GM23338 (cell line): Measurements from ENCODE around the gene RRAD. TPM values are rescaled to one million over a fixed set of nuclear protein-coding genes. Genes with fewer than 3 reads are reported as not detected.
"Not testable (repeated sequence)": the region's sequence is repeated elsewhere in the genome, so short reads cannot be mapped to it uniquely, and the experiment has no call there.

Experiments used
- ATAC-seq: fragments of 200-7000 bp; cut with Tn5 transposase; 3 replicates; pipeline ENCODE4 v1.9.1; 2020
- DNase-seq: peaks from one replicate; pipeline ENCODE4 v3.0.0-alpha.2; 2015; ENCODE audit warnings: low spot score
- H2AFZ ChIP-seq: fragments of 200-600 bp; sonication (generic); 2 replicates; pipeline ENCODE4 v1.8.0; 2016; ENCODE audit warnings: antibody characterized with exemption, mild to moderate bottlenecking, moderate library complexity
- H3F3A ChIP-seq: fragments of 200-600 bp; sonication (generic); replicated peaks from 2 replicates; pipeline ENCODE4 v1.8.0; 2017; ENCODE audit warnings: antibody characterized with exemption, mixed run types, low read depth
- H3K27ac ChIP-seq: fragments of 200-600 bp; sonication (generic); 2 replicates; pipeline ENCODE4 v1.6.1; 2016; ENCODE audit warnings: low read depth
- H3K27me3 ChIP-seq: fragments of 200-600 bp; sonication (generic); 2 replicates; pipeline ENCODE4 v1.8.0; 2016; ENCODE audit warnings: mild to moderate bottlenecking, mixed run types, moderate library complexity; ENCODE audit not compliant: insufficient read depth
- H3K36me3 ChIP-seq: fragments of 200-600 bp; sonication (generic); 2 replicates; pipeline ENCODE4 v1.8.0; 2016; ENCODE audit warnings: mild to moderate bottlenecking; ENCODE audit not compliant: insufficient read depth
- H3K4me1 ChIP-seq: fragments of 200-600 bp; sonication (generic); 2 replicates; pipeline ENCODE4 v1.8.0; 2016; ENCODE audit warnings: mild to moderate bottlenecking, moderate library complexity; ENCODE audit not compliant: insufficient read depth
- H3K4me2 ChIP-seq: fragments of 200-600 bp; sonication (generic); 2 replicates; pipeline ENCODE4 v1.7.1; 2017; ENCODE audit warnings: mixed run types
- H3K4me3 ChIP-seq: fragments of 200-600 bp; sonication (generic); 2 replicates; pipeline ENCODE4 v1.6.1; 2016; ENCODE audit warnings: mixed run types
- H3K79me2 ChIP-seq: fragments of 200-600 bp; sonication (generic); replicated peaks from 2 replicates; pipeline ENCODE4 v1.8.0; 2017; ENCODE audit warnings: mild to moderate bottlenecking; ENCODE audit not compliant: insufficient read depth
- H3K9me2 ChIP-seq: fragments of 200-600 bp; sonication (generic); 2 replicates; pipeline ENCODE4 v1.8.0; 2017; ENCODE audit not compliant: insufficient read depth
- H4K20me1 ChIP-seq: fragments of 200-600 bp; sonication (generic); replicated peaks from 2 replicates; pipeline ENCODE4 v1.8.0; 2017; ENCODE audit warnings: mild to moderate bottlenecking; ENCODE audit not compliant: insufficient read depth
- H3K27ac Mint-ChIP-seq: 2 replicates; pipeline ENCODE4 v1.8.0; 2020; ENCODE audit warnings: inconsistent platforms, mild to moderate bottlenecking, moderate library complexity, mixed read lengths
- H3K27me3 Mint-ChIP-seq: 3 replicates; pipeline ENCODE4 v1.8.0; 2022; ENCODE audit warnings: low read depth, mild to moderate bottlenecking, moderate library complexity, mixed read lengths, inconsistent platforms; ENCODE audit not compliant: insufficient read depth, poor library complexity
- H3K36me3 Mint-ChIP-seq: 3 replicates; pipeline ENCODE4 v1.8.0; 2021; ENCODE audit warnings: low read depth, mild to moderate bottlenecking, inconsistent platforms, moderate library complexity, mixed read lengths
- H3K4me1 Mint-ChIP-seq: 3 replicates; pipeline ENCODE4 v1.8.0; 2020; ENCODE audit warnings: mild to moderate bottlenecking, inconsistent platforms, mixed read lengths
- H3K4me3 Mint-ChIP-seq: 3 replicates; pipeline ENCODE4 v1.8.0; 2021; ENCODE audit warnings: moderate library complexity, mild to moderate bottlenecking, inconsistent platforms, mixed read lengths
- H3K9me3 Mint-ChIP-seq: 3 replicates; pipeline ENCODE4 v1.8.0; 2020; ENCODE audit warnings: moderate library complexity, mild to moderate bottlenecking, inconsistent platforms, mixed read lengths
- CREB1 ChIP-seq: fragments of 250-450 bp; sonication (Bioruptor Pico); IDR thresholded peaks from 2 replicates; pipeline ENCODE4 v1.5.0; 2020; ENCODE audit warnings: low read depth, mild to moderate bottlenecking, moderate library complexity
- CTCF ChIP-seq, 2 experiments: fragments of 200-600 bp in 1 of 2; sonication (generic) in 1 of 2; conservative IDR thresholded peaks; 2 replicates each; pipeline versions ENCODE4 v1.5.1 to v1.6.1; 2016 to 2017; ENCODE audit warnings: antibody characterized with exemption in 2 of 2, low read depth in 2 of 2, mild to moderate bottlenecking in 2 of 2, moderate library complexity in 1 of 2
- EZH2 ChIP-seq: fragments of 200-600 bp; sonication (generic); IDR thresholded peaks from one replicate; pipeline ENCODE4 v1.8.0; 2017; ENCODE audit warnings: antibody characterized with exemption, mild to moderate bottlenecking, low read depth; ENCODE audit not compliant: unreplicated experiment
- EZH2phosphoT487 ChIP-seq: fragments of 200-600 bp; sonication (generic); IDR thresholded peaks from one replicate; pipeline ENCODE4 v1.8.1; 2018; ENCODE audit warnings: antibody characterized with exemption; ENCODE audit not compliant: unreplicated experiment
- NANOG ChIP-seq: IDR thresholded peaks from 2 replicates; pipeline ENCODE4 v1.6.1; 2016; ENCODE audit warnings: antibody characterized with exemption, borderline replicate concordance
- REST ChIP-seq: IDR thresholded peaks from one replicate; pipeline ENCODE4 v1.6.1; 2018; ENCODE audit warnings: antibody characterized with exemption; ENCODE audit not compliant: unreplicated experiment
- ZNF114 ChIP-seq: fragments of 250-450 bp; sonication (Bioruptor Pico); IDR thresholded peaks from 2 replicates; pipeline ENCODE4 v1.5.0; 2020; ENCODE audit warnings: mild to moderate bottlenecking, moderate library complexity
- ZNF462 ChIP-seq: fragments of 250-450 bp; sonication (Bioruptor Pico); IDR thresholded peaks from 2 replicates; pipeline ENCODE4 v1.5.0; 2020; ENCODE audit warnings: mild to moderate bottlenecking, moderate library complexity
- polyA plus RNA-seq: library from polyadenylated mRNA; unstranded; fragments of >200 nt; fragmentation: Nextera tagmentation; extraction: Ambion mirVana; gene quantifications from 2 replicates; pipeline ENCODE4 v1.2.1, GENCODE V29; 2016
- total RNA-seq: library from RNA; depleted of rRNA; stranded (reverse); fragments of >200 nt; shearing (Covaris generic); gene quantifications from 2 replicates; pipeline ENCODE4 v1.2.3, GENCODE V29; 2014

Gene RRAD
- total and polyA plus RNA-seq, 2 experiments from 2014 or later, result 0.18 TPM; not detected in 1

GRCh38 chr16:66898207-66898606 lies 27.1 kb downstream of the RRAD start:
- DNase-seq (no peak), ATAC-seq (no peak)
- Histone ChIP-seq H3K4me3 (no peak overlapping the region), H3K27ac (no peak overlapping the region), H3K9me2 (no peaks in the 10 kb centered on the region), H3K4me2 (no peak overlapping the region), H3K36me3 (no peaks in the 10 kb centered on the region), H3K4me1 (peaks cover 8% of the 10 kb centered on the region; the same call in 1 of the 2 replicates), H3F3A (0 out of 2 replicates have a peak, but pooled peaks cover 4% of the 10 kb centered on the region), H4K20me1 (no peaks in the 10 kb centered on the region), H2AFZ (no peak overlapping the region), H3K79me2 (no peaks in the 10 kb centered on the region), H3K27me3 (no peaks in the 10 kb centered on the region)
- no peak overlapping the region for H3K4me3 Mint-ChIP-seq
- H3K27me3 Mint-ChIP-seq, result peaks cover 10% of the 10 kb centered on the region
- peaks cover 10% of the 10 kb centered on the region; the same call in 2 of the 3 replicates for H3K4me1 Mint-ChIP-seq
- TF ChIP-seq REST (no peak), EZH2 (no peak), NANOG (no peak), CTCF (conservative IDR thresholded peaks at IDR 0.05; ENCODE audit: low read depth in 2 of 2) (no peak), EZH2phosphoT487 (no peak), ZNF114 (CRISPR knock-in tag) (no peak), ZNF462 (CRISPR knock-in tag) (no peak), CREB1 (CRISPR knock-in tag) (no peak)
- no peak overlapping the region for H3K27ac Mint-ChIP-seq
- no peaks in the 10 kb centered on the region; the same call in 2 of the 3 replicates for H3K9me3 Mint-ChIP-seq
- H3K36me3 Mint-ChIP-seq, result no peaks in the 10 kb centered on the region

- not testable (repeated sequence) for H3K27me3 Mint-ChIP-seq, H3K36me3 Mint-ChIP-seq, H4K20me1 ChIP-seq, H3K4me1 Mint-ChIP-seq, H3K9me3 Mint-ChIP-seq, H2AFZ ChIP-seq, H3K36me3 ChIP-seq, H3K27ac ChIP-seq, H3K4me2 ChIP-seq, H3K4me1 ChIP-seq, H3K79me2 ChIP-seq, H3K27ac Mint-ChIP-seq, H3K9me2 ChIP-seq, DNase-seq, H3F3A ChIP-seq, H3K27me3 ChIP-seq, H3K4me3 Mint-ChIP-seq, H3K4me3 ChIP-seq, ATAC-seq
These were observed 28.7 kb downstream of the RRAD start for GRCh38 chr16:66896682-66897081.
